Calu3 (cell line): ENCODE data around the gene DCLK2. TPM values are rescaled to one million over a fixed set of nuclear protein-coding genes. Genes with fewer than 3 reads are reported as not detected.

Experiments
- BruUV-seq: library from RNA; stranded (reverse); fragments of 400-500 nt; replicated peaks from 2 replicates; lab custom pipeline; 2021; lab: Mats Ljungman, UMichigan
- CTCF ChIA-PET: fragments of 300-600 bp; sonication (Branson Sonifier 250); formaldehyde crosslinking; loops from one replicate; lab custom pipeline; 2022; ENCODE audit warnings: antibody characterized with exemption; lab: Charles Lee
- DNase-seq: peaks from one replicate; pipeline ENCODE4 v3.0.0; 2022
- H3K27ac Mint-ChIP-seq: one replicate; pipeline ENCODE4 v1.8.0; 2022; ENCODE audit warnings: mixed read lengths; ENCODE audit not compliant: unreplicated experiment
- H3K27me3 Mint-ChIP-seq: one replicate; pipeline ENCODE4 v1.8.0; 2022; ENCODE audit warnings: mixed read lengths; ENCODE audit not compliant: unreplicated experiment
- H3K36me3 Mint-ChIP-seq: one replicate; pipeline ENCODE4 v1.8.0; 2022; ENCODE audit warnings: mild to moderate bottlenecking, moderate library complexity, mixed read lengths; ENCODE audit not compliant: insufficient read depth, unreplicated experiment
- H3K4me1 Mint-ChIP-seq: one replicate; pipeline ENCODE4 v1.8.0; 2022; ENCODE audit warnings: mild to moderate bottlenecking, low read depth, mixed read lengths; ENCODE audit not compliant: unreplicated experiment
- H3K4me3 Mint-ChIP-seq: one replicate; pipeline ENCODE4 v1.8.0; 2022; ENCODE audit warnings: mild to moderate bottlenecking, low read depth, moderate library complexity, mixed read lengths; ENCODE audit not compliant: unreplicated experiment
- H3K9me3 Mint-ChIP-seq: one replicate; pipeline ENCODE4 v1.8.0; 2022; ENCODE audit warnings: low read depth, mixed read lengths; ENCODE audit not compliant: unreplicated experiment
- intact Hi-C: fragments of 100-400 bp; cut with micrococcal nuclease; formaldehyde crosslinking; loops from one replicate; pipeline ENCODE4 v1.10.0; 2022; ENCODE audit not compliant: unreplicated experiment
- total RNA-seq: library from RNA; stranded (reverse); gene quantifications from 2 replicates; pipeline ENCODE4 v1.2.3, GENCODE V29; 2022
- TF ChIP-seq, protein P1 (sequence below): fragments of 200-600 bp; IDR thresholded peaks from one replicate; pipeline ENCODE4 v1.8.0; 2022; ENCODE audit warnings: antibody characterized with exemption; ENCODE audit not compliant: unreplicated experiment

Gene DCLK2
- total RNA-seq, 1 experiment from 2014 or later = 0.31 TPM

GRCh38 chr4:150080337-150080736, 2.1 kb downstream of the DCLK2 start:
- no peak for DNase-seq
- Mint-ChIP-seq H3K4me1 (no peaks in the 10 kb centered on the region), H3K9me3 (no peaks in the 10 kb centered on the region), H3K27ac (no peak overlapping the region), H3K4me3 (no peak overlapping the region), H3K27me3 (no peaks in the 10 kb centered on the region), H3K36me3 (peaks cover 5% of the 10 kb centered on the region)
- no TSS peak for BruUV-seq
- CTCF ChIA-PET = no interaction called here
- intact Hi-C loops = loop anchor here (10.0 kb wide), 1 partner anchor 124 kb away; no protein-coding TSS in a partner anchor
- TF ChIP-seq, protein P1, sequence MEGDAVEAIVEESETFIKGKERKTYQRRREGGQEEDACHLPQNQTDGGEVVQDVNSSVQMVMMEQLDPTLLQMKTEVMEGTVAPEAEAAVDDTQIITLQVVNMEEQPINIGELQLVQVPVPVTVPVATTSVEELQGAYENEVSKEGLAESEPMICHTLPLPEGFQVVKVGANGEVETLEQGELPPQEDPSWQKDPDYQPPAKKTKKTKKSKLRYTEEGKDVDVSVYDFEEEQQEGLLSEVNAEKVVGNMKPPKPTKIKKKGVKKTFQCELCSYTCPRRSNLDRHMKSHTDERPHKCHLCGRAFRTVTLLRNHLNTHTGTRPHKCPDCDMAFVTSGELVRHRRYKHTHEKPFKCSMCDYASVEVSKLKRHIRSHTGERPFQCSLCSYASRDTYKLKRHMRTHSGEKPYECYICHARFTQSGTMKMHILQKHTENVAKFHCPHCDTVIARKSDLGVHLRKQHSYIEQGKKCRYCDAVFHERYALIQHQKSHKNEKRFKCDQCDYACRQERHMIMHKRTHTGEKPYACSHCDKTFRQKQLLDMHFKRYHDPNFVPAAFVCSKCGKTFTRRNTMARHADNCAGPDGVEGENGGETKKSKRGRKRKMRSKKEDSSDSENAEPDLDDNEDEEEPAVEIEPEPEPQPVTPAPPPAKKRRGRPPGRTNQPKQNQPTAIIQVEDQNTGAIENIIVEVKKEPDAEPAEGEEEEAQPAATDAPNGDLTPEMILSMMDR = no peak

GRCh38 chr4:150080875-150081274, 2.6 kb downstream of the DCLK2 start:
- peaks cover 5% of the 10 kb centered on the region for H3K36me3 Mint-ChIP-seq
- BruUV-seq = no TSS peak
- CTCF ChIA-PET = no interaction called here
- H3K27ac Mint-ChIP-seq = no peak overlapping the region
- H3K9me3 Mint-ChIP-seq = no peaks in the 10 kb centered on the region
- TF ChIP-seq, protein P1 = no peak
- intact Hi-C loops = loop anchor here (10.0 kb wide), 1 partner anchor 124 kb away; no protein-coding TSS in a partner anchor
- H3K27me3 Mint-ChIP-seq = no peaks in the 10 kb centered on the region
- H3K4me3 Mint-ChIP-seq = no peak overlapping the region
- DNase-seq = no peak
- no peaks in the 10 kb centered on the region for H3K4me1 Mint-ChIP-seq

- intact Hi-C loops = loop anchor here (10.0 kb wide), 1 partner anchor 123 kb away; no protein-coding TSS in a partner anchor
- H3K4me3 Mint-ChIP-seq = no peak overlapping the region
- peaks cover 4% of the 10 kb centered on the region for H3K4me1 Mint-ChIP-seq
- no peak for DNase-seq
- H3K27me3 Mint-ChIP-seq = no peaks in the 10 kb centered on the region
- TF ChIP-seq, protein P1 = no peak
- H3K9me3 Mint-ChIP-seq = no peaks in the 10 kb centered on the region
- peaks cover 5% of the 10 kb centered on the region for H3K36me3 Mint-ChIP-seq
- H3K27ac Mint-ChIP-seq = no peak overlapping the region
- CTCF ChIA-PET = no interaction called here
- BruUV-seq = no TSS peak
These were observed 4.0 kb downstream of the DCLK2 start for GRCh38 chr4:150082241-150082640.

DNA sequence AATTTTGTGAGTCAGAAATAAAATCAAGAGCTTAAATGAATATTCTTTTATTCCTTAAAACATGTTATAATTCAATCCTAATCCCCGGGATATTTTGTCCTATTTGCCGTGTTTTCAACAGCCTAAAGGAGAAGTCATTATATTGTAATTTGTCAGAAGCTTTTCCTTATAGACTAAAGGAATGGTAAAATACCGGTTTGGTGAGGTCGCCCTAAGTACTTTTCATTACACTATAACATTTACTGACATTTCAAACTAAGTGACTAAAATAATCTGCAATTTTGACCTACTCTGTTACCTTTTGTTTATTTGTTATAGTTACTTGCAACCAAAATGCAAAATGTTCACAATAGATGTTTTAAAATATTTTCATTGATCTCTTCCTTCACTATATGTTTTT, 8.8 kb downstream of the DCLK2 start:
- Mint-ChIP-seq H3K9me3 (no peaks in the 10 kb centered on the region), H3K36me3 (no peaks in the 10 kb centered on the region), H3K4me1 (peaks cover 9% of the 10 kb centered on the region), H3K27me3 (no peaks in the 10 kb centered on the region), H3K27ac (no peak overlapping the region), H3K4me3 (no peak overlapping the region)
- TF ChIP-seq, protein P1 = no peak
- BruUV-seq = no TSS peak
- intact Hi-C loops = loop anchor here (10.0 kb wide), 1 partner anchor 118 kb away; no protein-coding TSS in a partner anchor
- CTCF ChIA-PET = no interaction called here
- DNase-seq = no peak
